KOPT-K1 (cell line): Measurements from ENCODE around the gene STAM2.
"Not testable (repeated sequence)": the region's sequence is repeated elsewhere in the genome, so short reads cannot be mapped to it uniquely, and the experiment has no call there.

ENCODE experiments used
- H3K27ac ChIP-seq: fragments of 200-600 bp; sonication (generic); 2 replicates; pipeline ENCODE4 v1.5.1; 2016; ENCODE audit warnings: antibody characterized with exemption, mild to moderate bottlenecking, low read depth, low read length; ENCODE audit not compliant: poor library complexity, severe bottlenecking
- H3K36me3 ChIP-seq: fragments of 200-600 bp; sonication (generic); 2 replicates; pipeline ENCODE4 v1.5.1; 2017; ENCODE audit warnings: antibody characterized with exemption, mild to moderate bottlenecking, low read length, moderate library complexity; ENCODE audit not compliant: insufficient read depth
- H3K9me3 ChIP-seq: fragments of 200-600 bp; sonication (generic); 2 replicates; pipeline ENCODE4 v1.5.1; 2017; ENCODE audit warnings: antibody characterized with exemption, low read length, mild to moderate bottlenecking; ENCODE audit not compliant: insufficient read depth, poor library complexity, severe bottlenecking

The STAM2 gene

DNA sequence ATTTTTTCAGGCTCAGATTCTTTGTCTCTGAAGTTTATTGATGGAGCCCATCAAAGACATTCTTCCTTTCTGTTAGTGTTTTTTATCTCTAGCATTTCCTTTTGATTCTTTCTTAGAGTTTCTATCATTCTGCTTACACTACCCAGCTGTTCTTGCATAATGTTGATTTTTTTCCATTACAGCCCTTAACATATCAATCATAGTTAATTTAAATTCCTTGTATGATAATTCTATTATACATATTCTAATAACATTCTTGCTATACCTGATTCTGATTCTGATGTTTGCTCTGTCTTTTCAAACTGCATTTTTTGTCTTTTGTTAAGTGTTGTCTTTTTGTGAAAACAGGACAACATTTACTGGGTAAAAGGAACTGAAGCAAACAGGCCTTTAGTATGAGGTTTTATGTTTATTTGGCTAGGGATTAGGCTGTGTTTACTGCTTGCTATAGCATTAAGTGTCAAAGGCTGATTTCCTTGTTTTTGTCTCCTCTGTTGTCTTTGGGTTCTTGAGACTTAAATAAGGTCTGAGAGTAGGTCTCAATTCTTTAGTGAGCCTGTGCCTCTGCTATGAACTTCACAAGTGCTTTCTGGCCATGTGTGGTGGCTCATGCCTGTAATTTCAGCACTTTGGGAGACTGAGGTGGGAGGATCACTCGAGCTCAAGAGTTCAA is 8.0 kb upstream of the STAM2 start:
- H3K27ac ChIP-seq: no peak overlapping the region
- H3K36me3 ChIP-seq: no peaks in the 10 kb centered on the region
- peaks cover 5% of the 10 kb centered on the region for H3K9me3 ChIP-seq

- H3K27ac ChIP-seq, H3K36me3 ChIP-seq, H3K9me3 ChIP-seq: not testable (repeated sequence)
Measured at GRCh38 chr2:152177667-152178066, 2.1 kb upstream of the STAM2 start.

- Histone ChIP-seq H3K36me3 (no peaks in the 10 kb centered on the region), H3K27ac (peak overlapping the region; percentile 90), H3K9me3 (no peaks in the 10 kb centered on the region)
Measured at GRCh38 chr2:152176113-152176714, 651 bp upstream of the STAM2 start.

DNA sequence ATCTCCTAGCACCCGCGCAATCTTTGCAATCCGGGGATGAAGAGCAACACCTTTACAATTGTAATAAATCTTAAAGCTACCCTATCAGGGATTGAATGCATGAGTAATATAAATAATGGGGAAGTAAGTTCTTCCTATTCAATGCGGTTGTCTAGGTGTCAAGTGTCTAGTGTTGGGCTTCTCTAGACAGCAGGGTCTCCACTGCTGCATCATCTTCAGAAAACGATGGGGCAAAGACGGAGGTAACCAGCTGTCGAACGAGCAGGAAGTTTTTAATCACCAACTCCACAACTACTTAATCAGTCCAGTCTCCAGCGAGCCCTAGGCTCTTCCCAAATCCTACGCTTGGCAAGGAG is 573 bp downstream of the STAM2 start:
- H3K36me3 ChIP-seq: peaks cover 2% of the 10 kb centered on the region; the same call in 1 of the 2 replicates
- H3K9me3 ChIP-seq: no peaks in the 10 kb centered on the region
- peak overlapping the region; percentile 90 for H3K27ac ChIP-seq

DNA sequence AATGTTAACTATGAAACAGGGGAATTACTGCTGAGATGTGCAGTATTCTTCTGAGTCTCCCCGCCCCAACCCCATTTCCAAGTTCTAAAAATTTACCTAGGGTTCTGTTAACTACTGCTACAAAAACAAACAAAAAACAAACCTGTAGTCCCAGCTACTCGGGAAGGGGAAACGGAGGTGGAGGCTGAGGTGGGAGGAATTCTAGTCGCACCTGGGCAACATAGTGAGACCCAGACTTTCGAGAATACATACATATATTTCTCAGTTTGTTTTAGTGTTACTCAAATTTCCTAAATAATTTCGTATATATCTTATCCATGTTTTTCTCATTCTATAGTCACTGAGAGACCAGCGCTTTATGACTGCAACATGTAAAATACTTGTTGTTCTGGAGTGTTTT is 989 bp downstream of the STAM2 start:
- peak overlapping the region; percentile 90 for H3K27ac ChIP-seq

GRCh38 chr2:152173831-152174230 is 1.7 kb downstream of the STAM2 start:
- H3K36me3 ChIP-seq: peaks cover 6% of the 10 kb centered on the region; the same call in 1 of the 2 replicates
- H3K9me3 ChIP-seq: no peaks in the 10 kb centered on the region
- H3K27ac ChIP-seq: no peak overlapping the region

More for the DNA sequence above, 989 bp downstream of the STAM2 start:
- peaks cover 6% of the 10 kb centered on the region; the same call in 1 of the 2 replicates for H3K36me3 ChIP-seq
- H3K9me3 ChIP-seq: no peaks in the 10 kb centered on the region

DNA sequence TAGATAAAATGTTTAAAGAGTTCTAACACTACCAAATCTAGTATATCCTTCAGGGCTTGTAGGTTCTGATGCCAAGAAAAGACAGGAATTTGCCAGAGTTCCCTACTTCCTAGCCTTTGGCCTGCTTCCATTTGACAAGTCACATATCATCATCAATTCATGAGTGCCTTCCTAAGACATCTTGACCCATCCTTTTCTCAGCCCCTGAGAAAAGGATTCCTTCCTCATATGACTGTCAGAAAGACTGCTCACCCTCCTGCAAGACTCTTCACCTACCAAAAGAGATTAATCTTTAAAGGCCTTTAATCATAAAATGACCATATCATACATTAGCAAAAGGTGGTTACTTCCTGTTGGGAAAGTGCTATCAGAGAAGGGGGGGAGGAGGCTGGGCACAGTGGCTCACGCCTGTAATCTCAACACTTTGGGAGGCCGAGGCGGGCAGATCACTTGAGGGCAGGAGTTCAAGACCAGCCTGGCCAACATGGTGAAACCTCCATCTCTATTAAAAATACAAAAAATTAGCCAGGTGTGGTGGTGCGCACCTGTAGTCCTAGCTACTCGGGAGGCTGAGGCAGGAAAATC is 3.3 kb downstream of the STAM2 start:
- not testable (repeated sequence) for H3K36me3 ChIP-seq, H3K27ac ChIP-seq

DNA sequence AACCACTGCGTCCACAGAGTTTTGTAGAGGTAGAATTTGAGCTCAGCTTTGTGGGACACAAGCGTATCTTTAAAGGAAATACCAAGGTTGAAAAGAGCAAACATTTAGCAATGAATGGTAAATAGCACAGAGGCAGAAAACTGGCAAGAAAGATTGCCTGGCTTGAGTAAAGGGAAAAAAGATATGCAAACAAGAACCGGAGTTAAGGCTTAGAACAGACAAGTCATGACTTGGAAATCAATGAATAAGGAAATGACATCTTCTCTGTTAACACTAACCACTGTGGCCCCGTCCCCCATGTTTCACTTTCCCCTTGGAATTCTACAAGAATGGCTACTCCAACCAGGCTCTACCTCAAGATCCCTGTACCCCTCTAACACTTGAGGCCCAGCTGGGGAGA is 3.8 kb downstream of the STAM2 start:
- no peaks in the 10 kb centered on the region for H3K9me3 ChIP-seq
- H3K27ac ChIP-seq: no peak overlapping the region
- peaks cover 6% of the 10 kb centered on the region; the same call in 1 of the 2 replicates for H3K36me3 ChIP-seq

More for the DNA sequence above, 3.3 kb downstream of the STAM2 start:
- H3K9me3 ChIP-seq: not testable (repeated sequence)

DNA sequence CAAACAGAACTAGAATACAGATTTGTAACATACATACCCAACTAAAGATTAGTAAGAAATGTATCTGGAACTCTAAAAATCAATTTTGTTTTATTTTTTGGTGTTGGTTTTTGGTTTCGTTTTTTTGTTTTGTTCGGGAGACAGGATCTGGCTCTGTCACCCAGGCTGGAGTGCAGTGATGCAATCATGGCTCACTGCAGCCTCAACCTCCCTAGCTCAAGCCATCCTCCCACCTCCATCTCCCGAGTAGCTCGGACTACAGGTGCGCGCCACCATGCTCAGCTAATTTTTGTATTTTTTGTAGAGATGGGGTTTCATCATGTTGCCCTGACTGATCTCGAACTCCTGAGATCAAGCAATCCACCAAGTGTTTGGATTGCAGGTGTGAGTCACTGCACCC is 6.4 kb downstream of the STAM2 start:
- not testable (repeated sequence) for H3K36me3 ChIP-seq, H3K27ac ChIP-seq, H3K9me3 ChIP-seq

GRCh38 chr2:152167470-152167869 is 8.1 kb downstream of the STAM2 start:
- H3K36me3 ChIP-seq, H3K27ac ChIP-seq, H3K9me3 ChIP-seq: not testable (repeated sequence)

GRCh38 chr2:152167065-152167464 is 8.5 kb downstream of the STAM2 start:
- no peak overlapping the region for H3K27ac ChIP-seq

DNA sequence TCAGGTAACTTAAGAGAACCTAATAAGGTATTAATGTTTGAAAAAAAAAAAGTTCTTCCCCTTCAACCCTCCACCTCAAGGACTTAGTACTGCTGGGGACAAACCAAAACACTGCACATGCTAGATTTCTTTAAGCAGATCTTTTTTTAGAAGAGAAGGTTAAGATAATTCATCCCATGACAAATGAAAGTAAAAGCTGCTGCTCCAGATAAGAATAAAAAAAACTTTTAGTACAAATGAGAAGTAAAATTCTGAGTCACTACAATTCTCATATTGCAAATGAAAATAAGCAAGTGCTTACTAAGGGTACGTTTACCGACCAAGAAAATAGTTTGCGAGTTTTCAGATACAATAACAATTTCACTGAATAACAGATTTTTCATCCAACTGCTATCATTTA is 8.9 kb downstream of the STAM2 start:
- no peak overlapping the region for H3K27ac ChIP-seq
- H3K36me3 ChIP-seq: peaks cover 6% of the 10 kb centered on the region; the same call in 1 of the 2 replicates
- H3K9me3 ChIP-seq: peaks cover 7% of the 10 kb centered on the region

More at GRCh38 chr2:152167065-152167464, 8.5 kb downstream of the STAM2 start:
- Histone ChIP-seq H3K36me3 (peaks cover 6% of the 10 kb centered on the region; the same call in 1 of the 2 replicates), H3K9me3 (peaks cover 7% of the 10 kb centered on the region)

GRCh38 chr2:152165780-152166179 is 9.8 kb downstream of the STAM2 start:
- peaks cover 6% of the 10 kb centered on the region; the same call in 1 of the 2 replicates for H3K36me3 ChIP-seq
- peaks cover 7% of the 10 kb centered on the region for H3K9me3 ChIP-seq
- no peak overlapping the region for H3K27ac ChIP-seq

- Histone ChIP-seq H3K9me3 (peaks cover 7% of the 10 kb centered on the region), H3K27ac (no peak overlapping the region), H3K36me3 (peaks cover 6% of the 10 kb centered on the region; the same call in 1 of the 2 replicates)
Measured at GRCh38 chr2:152165306-152165705, 10.3 kb downstream of the STAM2 start.

DNA sequence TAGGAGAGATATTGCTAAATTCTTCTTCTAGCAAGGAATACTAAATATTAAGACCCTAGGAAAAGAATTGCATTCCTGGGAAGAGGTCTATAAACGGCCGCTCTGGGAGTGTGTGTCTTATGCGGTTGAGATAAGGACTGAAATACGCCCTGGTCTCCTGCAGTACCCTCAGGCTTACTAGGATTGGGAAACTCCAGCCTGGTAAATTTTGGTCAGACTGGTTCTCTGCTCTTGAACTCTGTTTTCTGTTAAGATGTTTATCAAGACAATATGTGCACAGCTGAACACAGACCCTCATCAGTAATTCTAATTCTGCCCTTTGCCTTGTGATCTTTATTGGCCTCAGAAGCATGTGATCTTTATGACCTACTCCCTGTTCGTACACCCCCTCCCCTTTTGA is 11.9 kb downstream of the STAM2 start:
- peaks cover 18% of the 10 kb centered on the region for H3K9me3 ChIP-seq

More for the DNA sequence above, 11.9 kb downstream of the STAM2 start:
- not testable (repeated sequence) for H3K27ac ChIP-seq, H3K36me3 ChIP-seq
